GM12864 (cell line): ENCODE measurements around the gene RASAL2.

Experiments
- DNase-seq: peaks from one replicate; pipeline ENCODE4 v3.0.0-alpha.2; 2011; ENCODE audit warnings: low read depth
- H3K4me3 ChIP-seq: 2 replicates; pipeline ENCODE4 v1.5.1; 2011; ENCODE audit warnings: mild to moderate bottlenecking, low read depth, low read length, control low read depth
- TF ChIP-seq, protein P1 (sequence below): IDR thresholded peaks from 2 replicates; pipeline ENCODE4 v1.5.1; 2011; ENCODE audit warnings: low read depth, mild to moderate bottlenecking, moderate library complexity, low read length, control low read depth, inconsistent platforms; ENCODE audit errors: missing control alignments

RASAL2 gene

DNA sequence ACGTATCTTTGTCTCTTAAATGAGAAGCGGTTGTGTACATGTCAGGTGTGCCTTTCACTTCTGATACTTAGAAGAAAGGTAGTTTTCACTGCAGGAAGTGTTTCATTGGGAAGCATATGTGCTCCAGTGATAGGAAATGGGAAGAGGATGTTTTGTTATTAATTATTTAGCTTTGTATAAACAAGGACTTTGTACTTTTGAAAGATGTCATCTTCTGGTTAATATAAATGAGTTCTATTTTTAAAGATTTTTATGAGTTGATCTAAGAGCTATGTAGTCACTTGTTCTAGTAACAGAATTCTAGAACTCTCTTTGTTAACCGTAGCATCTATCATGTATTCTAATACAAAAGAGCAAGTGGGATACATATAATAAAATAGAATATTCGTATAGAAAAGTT lies 130.5 kb downstream of the RASAL2 start:
- TF ChIP-seq, protein P1, sequence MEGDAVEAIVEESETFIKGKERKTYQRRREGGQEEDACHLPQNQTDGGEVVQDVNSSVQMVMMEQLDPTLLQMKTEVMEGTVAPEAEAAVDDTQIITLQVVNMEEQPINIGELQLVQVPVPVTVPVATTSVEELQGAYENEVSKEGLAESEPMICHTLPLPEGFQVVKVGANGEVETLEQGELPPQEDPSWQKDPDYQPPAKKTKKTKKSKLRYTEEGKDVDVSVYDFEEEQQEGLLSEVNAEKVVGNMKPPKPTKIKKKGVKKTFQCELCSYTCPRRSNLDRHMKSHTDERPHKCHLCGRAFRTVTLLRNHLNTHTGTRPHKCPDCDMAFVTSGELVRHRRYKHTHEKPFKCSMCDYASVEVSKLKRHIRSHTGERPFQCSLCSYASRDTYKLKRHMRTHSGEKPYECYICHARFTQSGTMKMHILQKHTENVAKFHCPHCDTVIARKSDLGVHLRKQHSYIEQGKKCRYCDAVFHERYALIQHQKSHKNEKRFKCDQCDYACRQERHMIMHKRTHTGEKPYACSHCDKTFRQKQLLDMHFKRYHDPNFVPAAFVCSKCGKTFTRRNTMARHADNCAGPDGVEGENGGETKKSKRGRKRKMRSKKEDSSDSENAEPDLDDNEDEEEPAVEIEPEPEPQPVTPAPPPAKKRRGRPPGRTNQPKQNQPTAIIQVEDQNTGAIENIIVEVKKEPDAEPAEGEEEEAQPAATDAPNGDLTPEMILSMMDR: no peak
- no peak for DNase-seq
- H3K4me3 ChIP-seq: no peak overlapping the region

DNA sequence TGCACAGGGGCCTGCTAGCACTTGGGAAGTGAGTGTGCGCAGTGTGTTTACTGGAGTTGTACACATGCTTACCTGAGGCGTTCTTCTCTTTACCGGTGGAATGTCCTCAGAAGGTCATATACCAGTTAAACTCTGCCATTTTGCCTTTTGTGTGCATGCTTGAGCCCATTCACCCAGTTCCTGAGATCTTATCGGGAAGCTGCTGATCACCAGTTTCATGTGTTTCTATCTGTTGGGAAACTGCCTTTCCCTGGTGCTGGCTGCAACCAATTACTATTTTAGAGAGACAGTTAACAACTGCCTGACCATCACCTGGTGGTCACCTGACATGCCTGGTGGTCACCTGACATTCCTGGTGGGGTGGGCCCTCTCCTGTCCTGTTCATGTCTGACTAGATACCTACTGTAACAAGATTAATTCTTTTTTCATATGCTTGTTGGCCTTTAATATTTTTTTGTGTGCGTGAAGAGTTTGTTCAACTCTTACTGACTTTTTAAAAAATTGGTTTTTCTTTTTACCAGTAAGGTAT lies 137.0 kb downstream of the RASAL2 start:
- no peak for DNase-seq
- TF ChIP-seq, protein P1: no peak
- no peak overlapping the region for H3K4me3 ChIP-seq

DNA sequence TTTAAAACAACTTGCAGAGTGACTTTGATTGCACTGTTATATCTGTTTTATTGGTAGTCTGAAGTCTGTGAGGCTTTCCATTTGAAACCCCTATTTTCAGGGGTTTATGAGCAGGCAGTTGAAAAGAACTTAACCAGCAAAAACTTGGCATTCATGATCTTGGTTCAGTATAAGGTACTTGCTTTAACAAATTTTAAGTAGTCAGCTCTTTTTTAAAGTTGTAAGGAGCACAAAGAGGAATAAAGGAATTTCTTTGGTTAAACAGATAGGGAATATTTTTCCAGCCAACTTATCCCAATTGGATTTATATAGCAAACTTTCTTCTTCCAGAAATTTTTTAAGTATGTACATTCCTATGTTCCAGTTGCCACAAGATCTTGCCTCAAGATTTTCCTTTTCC lies 138.2 kb downstream of the RASAL2 start:
- TF ChIP-seq, protein P1: no peak
- H3K4me3 ChIP-seq: no peak overlapping the region
- DNase-seq: no peak

DNA sequence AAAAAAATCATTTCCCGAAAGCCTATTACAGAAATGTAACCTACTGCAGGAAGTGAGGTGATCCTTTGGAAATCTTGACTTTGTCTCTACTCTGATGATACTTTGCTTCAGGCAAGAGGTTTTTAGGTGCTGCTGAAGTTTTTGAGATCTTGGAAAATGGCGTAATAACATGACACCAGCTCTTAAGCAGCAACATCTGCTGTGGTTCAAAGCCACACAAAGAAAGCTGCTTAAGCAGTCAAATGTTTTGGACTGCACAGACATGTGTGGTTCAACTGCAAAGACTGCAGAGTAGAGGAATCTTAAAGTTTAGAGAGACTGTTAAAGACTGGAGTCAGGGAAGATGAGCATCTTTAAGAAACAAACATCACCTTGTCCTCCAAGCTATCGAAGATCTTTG lies 139.0 kb downstream of the RASAL2 start:
- TF ChIP-seq, protein P1: no peak
- no peak for DNase-seq
- no peak overlapping the region for H3K4me3 ChIP-seq

DNA sequence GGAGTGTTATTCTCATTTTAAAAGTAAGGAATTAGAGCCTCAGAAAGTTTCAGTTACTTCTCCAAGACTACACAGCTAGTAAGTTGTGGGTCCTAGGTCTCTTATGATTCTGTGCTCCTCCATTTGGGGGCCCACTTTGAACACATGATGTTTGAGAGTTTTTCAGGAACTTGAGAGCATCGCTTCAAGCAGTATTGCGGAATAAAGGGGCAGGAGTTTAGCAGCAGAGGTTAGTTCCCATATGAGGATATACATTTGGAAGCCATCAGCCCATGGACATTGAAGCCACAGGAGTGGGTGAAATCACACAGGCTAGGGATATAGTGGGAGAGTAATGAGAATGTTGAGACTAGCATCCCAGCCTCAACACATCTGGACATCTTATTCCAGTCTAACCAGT lies 143.2 kb downstream of the RASAL2 start:
- DNase-seq: no peak
- no peak overlapping the region for H3K4me3 ChIP-seq

DNA sequence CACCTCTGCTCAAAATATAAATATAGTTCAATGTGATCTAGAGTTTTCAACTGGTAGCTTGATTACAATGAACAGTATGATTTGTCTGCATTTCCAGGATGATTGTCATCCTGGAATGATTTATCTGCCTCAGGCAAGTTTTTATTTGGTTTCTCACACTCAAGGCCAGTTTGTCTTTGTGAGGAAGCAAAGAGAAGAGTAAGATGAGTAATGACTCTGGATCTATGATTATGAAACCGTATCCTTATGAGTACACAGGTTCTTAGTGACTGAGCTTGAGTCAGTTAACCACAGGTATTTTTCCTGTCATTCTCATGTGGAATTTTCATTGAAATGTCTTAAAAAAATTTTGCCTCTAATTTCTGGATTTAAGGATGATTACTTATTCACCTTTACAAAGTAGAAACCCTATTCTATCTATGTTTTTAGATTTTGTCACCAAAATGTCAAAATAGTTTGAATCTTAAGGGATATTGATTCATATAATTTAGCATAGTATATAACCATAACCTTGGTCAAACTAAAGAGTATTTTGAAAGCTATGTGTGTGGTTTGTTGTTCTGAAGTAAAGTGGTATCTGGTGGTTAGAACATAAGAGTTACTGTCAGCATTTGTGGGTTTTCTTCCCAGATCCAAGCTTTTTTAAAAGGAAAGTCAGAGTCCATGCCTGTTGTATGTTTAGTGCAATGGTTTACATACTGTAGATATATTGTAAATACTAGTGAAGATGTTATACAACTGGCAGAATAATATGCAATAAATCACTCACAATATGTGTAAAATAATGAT lies 145.0 kb downstream of the RASAL2 start:
- DNase-seq: no peak
- no peak overlapping the region for H3K4me3 ChIP-seq
- TF ChIP-seq, protein P1: no peak

More for the DNA sequence above, 143.2 kb downstream of the RASAL2 start:
- TF ChIP-seq, protein P1: no peak

DNA sequence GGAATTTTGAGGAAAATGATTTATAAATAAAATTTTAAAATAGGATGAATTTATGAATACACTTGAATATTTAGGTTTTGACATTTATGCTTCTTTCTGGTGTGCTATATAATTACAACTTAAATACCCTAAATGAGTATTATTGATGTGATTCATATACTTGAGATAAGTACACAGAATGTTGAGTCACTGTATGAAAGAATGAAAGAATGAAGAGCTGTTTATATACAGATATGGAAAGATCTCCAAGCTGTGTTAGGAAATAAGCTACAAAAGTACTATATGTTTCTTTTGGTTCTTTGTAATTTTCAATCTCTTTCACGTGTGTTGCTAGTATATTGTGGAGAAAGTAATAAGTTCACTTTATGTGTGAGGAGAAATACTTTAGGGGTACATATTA lies 147.2 kb downstream of the RASAL2 start:
- no peak for DNase-seq
- no peak overlapping the region for H3K4me3 ChIP-seq
- TF ChIP-seq, protein P1: no peak
